ENCODE data around the gene CDH24. TPM values are rescaled to one million over a fixed set of nuclear protein-coding genes. Genes with fewer than 3 reads are reported as not detected.
A peak's percentile ranks its signal among the peaks of the same experiment; 100 is the strongest.

CDH24 gene
- total and polyA plus RNA-seq, 2 donors (not counting 1 experiment from before 2014, with no cell fraction given): 0.96 to 1.0 TPM

GRCh38 chr14:23034498-23035302 lies 22.6 kb downstream of the CDH24 start, which contains the start of gene PSMB5:
Gene PSMB5 (minus strand): TSS chr14:23034900. CDS start chr14:23034881, 19 bp downstream.
- intact Hi-C loops (cut with micrococcal nuclease): loop anchor here (1.0 to 2.0 kb wide), 8 partner anchors 24 to 445 kb away; partner anchors contain the start of genes ACIN1, C14orf119, DAD1 and HAUS4
- 0% methylated on average over 31 of the region's 36 CpGs for WGBS (ENCODE audit: insufficient coverage)
- Histone ChIP-seq H3K9ac (ENCODE audit: low read length) (peak within 1 kb of the TSS; percentile 84), H3K36me3 (replicated peaks in 1 of 2; ENCODE audit: control extremely low read depth in 1 of 2, control insufficient read depth in 1 of 2, extremely low read depth in 1 of 2, insufficient read depth in 2 of 2, low read length in 1 of 2) (peaks cover 4 to 22% of the 10 kb centered on the region in 2 experiments), H3K27me3 (replicated peaks in 1 of 4; ENCODE audit: control extremely low read depth in 1 of 4, control insufficient read depth in 3 of 4, insufficient read depth in 4 of 4, low read length in 3 of 4) (no peaks in the 10 kb centered on the region), H3K9me3 (ENCODE audit: control extremely low read depth in 1 of 3, control insufficient read depth in 2 of 3, insufficient read depth in 1 of 3, low read length in 2 of 3) (no peaks in the 10 kb centered on the region), H3K4me1 (ENCODE audit: control insufficient read depth in 2 of 2, insufficient read depth in 2 of 2, low read length in 2 of 2) (peaks cover 14 to 20% of the 10 kb centered on the region in 2 donors), H4K20me1 (ENCODE audit: control insufficient read depth, insufficient read depth, low read length, poor library complexity, severe bottlenecking) (no peaks in the 10 kb centered on the region), H2AFZ (ENCODE audit: insufficient read depth, low read depth, low read length, poor library complexity, severe bottlenecking) (peak within 1 kb of the TSS; percentile 89), H3K27ac (ENCODE audit: low read length in 2 of 2) (peak within 1 kb of the TSS; percentile 81 to 93), H3K4me2 (replicated peaks; ENCODE audit: low read depth, low read length, poor library complexity, severe bottlenecking) (peak within 1 kb of the TSS; percentile 78), H3K79me2 (ENCODE audit: control insufficient read depth, insufficient read depth, low read length) (peaks cover 22% of the 10 kb centered on the region), H3K4me3 (ENCODE audit: control extremely low read depth in 1 of 5, extremely low read depth in 1 of 5, insufficient read depth in 1 of 5, low read depth in 2 of 5, low read length in 4 of 5) (peak within 1 kb of the TSS; percentile 62 to 100 (median 66))
- Mint-ChIP-seq H3K27ac (peak within 1 kb of the TSS; percentile 93), H3K4me3 (peak within 1 kb of the TSS; percentile 86), H3K9me3 (ENCODE audit: insufficient read depth) (no peaks in the 10 kb centered on the region), H3K27me3 (no peaks in the 10 kb centered on the region), H3K4me1 (peaks cover 28% of the 10 kb centered on the region)
- TF ChIP-seq EZH2 (IDR thresholded peaks at IDR 0.05; ENCODE audit: borderline replicate concordance, insufficient read depth, low read depth, low read length, poor library complexity, severe bottlenecking) (no peak), CTCF (IDR thresholded peaks at IDR 0.05) (no peak)
- ChIA-PET CTCF (interaction anchor here (0.9 to 2.5 kb wide), 5 partner anchors 23 to 478 kb away, joined by 3 to 12 read pairs (median 5); partner anchors contain the start of gene CDH24), POLR2A (interaction anchor here (2.1 kb wide), 1 partner anchor 28 kb away, joined by 8 read pairs; no protein-coding TSS in a partner anchor)
- ATAC-seq (ENCODE audit: low read depth) (peak; percentile 92), DNase-seq (peak; percentile 96)

Data from B cell (primary cell).